ENCODE results near the gene OSBPL7. TPM values are rescaled to one million over a fixed set of nuclear protein-coding genes. Genes with fewer than 3 reads are reported as not detected.

Gene OSBPL7
- total and polyA plus RNA-seq, 2 of the 8 experiments (the other 6 are each of a cell fraction or from before 2014, with no cell fraction given): 7.2 to 8.9 TPM

GRCh38 chr17:47831003-47831933, 9.7 kb upstream of the OSBPL7 start, which contains the start of the genes LRRC46 and MRPL10 (continued):
- TF ChIP-seq BACH1 (IDR thresholded peaks at IDR 0.05; ENCODE audit: low read length): no peak
- TF ChIP-seq POLR2AphosphoS5 (IDR thresholded peaks at IDR 0.05; ENCODE audit: low read depth, low read length): peak; percentile 94
- TF ChIP-seq NANOG (IDR thresholded peaks at IDR 0.05; ENCODE audit: insufficient read depth, low read depth, low read length, poor library complexity, severe bottlenecking): no peak
- no peak for TF ChIP-seq CBX8 (IDR thresholded peaks at IDR 0.05; ENCODE audit: borderline replicate concordance, low read depth, low read length)
- peak; percentile 83 for TF ChIP-seq TAF1 (IDR thresholded peaks at IDR 0.05; ENCODE audit: low read depth, low read length)
- TF ChIP-seq SAP30 (IDR thresholded peaks at IDR 0.05; ENCODE audit: insufficient read depth, insufficient replicate concordance, low read length): peak; percentile 87
- no peak for TF ChIP-seq EZH2 (IDR thresholded peaks at IDR 0.05; ENCODE audit: low read depth, low read length, severe bottlenecking)
- TF ChIP-seq SIN3A (conservative IDR thresholded peaks at IDR 0.05 in 1 of 2, IDR thresholded peaks at IDR 0.05 in 1 of 2; ENCODE audit: low read depth in 1 of 2, low read length in 2 of 2): peak; percentile 65 to 83; a peak in 3 of 4 replicates
- TF ChIP-seq POLR2A (IDR thresholded peaks at IDR 0.05; ENCODE audit: control extremely low read depth in 1 of 2, low read depth in 2 of 2, low read length in 2 of 2): peak; percentile 62 to 96
- peak; percentile 51 for TF ChIP-seq KDM4A (IDR thresholded peaks at IDR 0.05; ENCODE audit: low read depth, low read length, severe bottlenecking)
- no peak for TF ChIP-seq POU5F1 (IDR thresholded peaks at IDR 0.05; ENCODE audit: low read depth, low read length)
